HAP-1 (cell line): ENCODE measurements around the gene NOTUM.
A peak's percentile ranks its signal among the peaks of the same experiment; 100 is the strongest.
"Not testable (repeated sequence)": the region's sequence is repeated elsewhere in the genome, so short reads cannot be mapped to it uniquely, and the experiment has no call there.

Experiments used
- DNase-seq, 2 experiments: peaks; one replicate each; pipeline ENCODE4 v3.0.0-alpha.2; 2016 to 2020; ENCODE audit warnings: low spot score in 2 of 2
- H3K27me3 ChIP-seq: fragments of 250-450 bp; sonication (Bioruptor Pico); 2 replicates; pipeline ENCODE4 v1.5.1; 2020; ENCODE audit warnings: low read depth, mild to moderate bottlenecking, moderate library complexity
- H3K36me3 ChIP-seq: fragments of 250-450 bp; sonication (Bioruptor Pico); replicated peaks from 2 replicates; pipeline ENCODE4 v1.5.1; 2020; ENCODE audit warnings: mild to moderate bottlenecking
- H3K4me1 ChIP-seq: fragments of 250-450 bp; sonication (Bioruptor Pico); 2 replicates; pipeline ENCODE4 v1.5.1; 2020; ENCODE audit warnings: mild to moderate bottlenecking
- H3K4me3 ChIP-seq: fragments of 250-450 bp; sonication (Bioruptor Pico); 2 replicates; pipeline ENCODE4 v1.5.1; 2020; ENCODE audit warnings: mild to moderate bottlenecking, moderate library complexity
- H3K9me3 ChIP-seq: fragments of 250-450 bp; sonication (Bioruptor Pico); 2 replicates; pipeline ENCODE4 v1.5.1; 2020; ENCODE audit warnings: mild to moderate bottlenecking, moderate library complexity
- in situ Hi-C: fragments of 300-500 bp; cut with MboI; formaldehyde crosslinking; loops from 3 replicates; pipeline ENCODE4 v1.14.3; 2020; ENCODE audit warnings: low sequenced_read_pairs, inconsistent platforms, mixed read lengths

Gene NOTUM

GRCh38 chr17:81927152-81927652 is 33.8 kb downstream of the NOTUM start:
- no peaks in the 10 kb centered on the region for H3K27me3 ChIP-seq
- in situ Hi-C loops = loop anchor here (5.0 kb wide), 1 partner anchor 95 kb away; the partner anchor contains the start of genes CENPX and LRRC45
- peak overlapping the region; percentile 56 for H3K4me3 ChIP-seq
- DNase-seq = no peak
- peaks cover 7% of the 10 kb centered on the region for H3K36me3 ChIP-seq
- H3K9me3 ChIP-seq = no peaks in the 10 kb centered on the region
- peaks cover 11% of the 10 kb centered on the region; the same call in 1 of the 2 replicates for H3K4me1 ChIP-seq

- Histone ChIP-seq H3K27me3 (no peaks in the 10 kb centered on the region), H3K36me3 (peaks cover 9% of the 10 kb centered on the region), H3K9me3 (no peaks in the 10 kb centered on the region), H3K4me1 (peaks cover 11% of the 10 kb centered on the region; the same call in 1 of the 2 replicates), H3K4me3 (peak overlapping the region; percentile 56)
- DNase-seq = peak; percentile 49 to 76
- in situ Hi-C loops = loop anchor here (5.0 kb wide), 1 partner anchor 96 kb away; the partner anchor contains the start of genes CENPX and LRRC45
Observed at GRCh38 chr17:81926451-81927151, 34.4 kb downstream of the NOTUM start.

- peaks cover 11% of the 10 kb centered on the region for H3K36me3 ChIP-seq
- H3K4me3 ChIP-seq = peak overlapping the region; percentile 56
- H3K9me3 ChIP-seq = no peaks in the 10 kb centered on the region
- DNase-seq = no peak
- H3K4me1 ChIP-seq = peaks cover 11% of the 10 kb centered on the region; the same call in 1 of the 2 replicates
- no peaks in the 10 kb centered on the region for H3K27me3 ChIP-seq
- in situ Hi-C loops = loop anchor here (5.0 kb wide), 1 partner anchor 96 kb away; the partner anchor contains the start of genes CENPX and LRRC45
Observed at GRCh38 chr17:81925860-81926450, 35.0 kb downstream of the NOTUM start.

- Histone ChIP-seq H3K4me1 (peaks cover 11% of the 10 kb centered on the region; the same call in 1 of the 2 replicates), H3K9me3 (no peaks in the 10 kb centered on the region), H3K27me3 (no peaks in the 10 kb centered on the region), H3K4me3 (no peak overlapping the region), H3K36me3 (peaks cover 13% of the 10 kb centered on the region)
- no peak for DNase-seq
- in situ Hi-C loops = loop anchor here (5.0 kb wide), 1 partner anchor 97 kb away; the partner anchor contains the start of genes CENPX and LRRC45
Observed at GRCh38 chr17:81924557-81925532, 36.1 kb downstream of the NOTUM start.

- peaks cover 18% of the 10 kb centered on the region for H3K36me3 ChIP-seq
- peaks cover 11% of the 10 kb centered on the region; the same call in 1 of the 2 replicates for H3K4me1 ChIP-seq
- DNase-seq = peak in 1 of 2 experiments; percentile 59
- in situ Hi-C loops = no loop called here
- no peaks in the 10 kb centered on the region for H3K27me3 ChIP-seq
- peak overlapping the region; percentile 12 for H3K4me3 ChIP-seq
- H3K9me3 ChIP-seq = no peaks in the 10 kb centered on the region
Observed at GRCh38 chr17:81923302-81924260, 37.4 kb downstream of the NOTUM start.

GRCh38 chr17:81922566-81923301 is 38.3 kb downstream of the NOTUM start:
- peaks cover 11% of the 10 kb centered on the region; the same call in 1 of the 2 replicates for H3K4me1 ChIP-seq
- no peaks in the 10 kb centered on the region for H3K27me3 ChIP-seq
- in situ Hi-C loops = no loop called here
- peaks cover 18% of the 10 kb centered on the region for H3K36me3 ChIP-seq
- no peak overlapping the region for H3K4me3 ChIP-seq
- no peak for DNase-seq
- H3K9me3 ChIP-seq = no peaks in the 10 kb centered on the region

GRCh38 chr17:81921996-81922565 is 38.9 kb downstream of the NOTUM start:
- Histone ChIP-seq H3K4me1 (peaks cover 13% of the 10 kb centered on the region), H3K27me3 (no peaks in the 10 kb centered on the region), H3K4me3 (no peak overlapping the region), H3K36me3 (peaks cover 20% of the 10 kb centered on the region), H3K9me3 (no peaks in the 10 kb centered on the region)
- in situ Hi-C loops = no loop called here
- DNase-seq = no peak

GRCh38 chr17:81921537-81921862 is 39.5 kb downstream of the NOTUM start:
- H3K36me3 ChIP-seq = peaks cover 23% of the 10 kb centered on the region
- no peaks in the 10 kb centered on the region for H3K27me3 ChIP-seq
- DNase-seq = no peak
- H3K4me3 ChIP-seq = no peak overlapping the region
- H3K9me3 ChIP-seq = no peaks in the 10 kb centered on the region
- in situ Hi-C loops = no loop called here
- H3K4me1 ChIP-seq = peaks cover 18% of the 10 kb centered on the region

- in situ Hi-C loops = no loop called here
- H3K27me3 ChIP-seq = no peaks in the 10 kb centered on the region
- no peak for DNase-seq
- peaks cover 15% of the 10 kb centered on the region for H3K4me1 ChIP-seq
- no peaks in the 10 kb centered on the region for H3K9me3 ChIP-seq
- peaks cover 27% of the 10 kb centered on the region for H3K36me3 ChIP-seq
- H3K4me3 ChIP-seq = no peak overlapping the region
Observed at GRCh38 chr17:81920612-81921536, 40.1 kb downstream of the NOTUM start.

GRCh38 chr17:81918832-81919545 is 42.0 kb downstream of the NOTUM start:
- in situ Hi-C loops = no loop called here
- peaks cover 46% of the 10 kb centered on the region for H3K36me3 ChIP-seq
- no peaks in the 10 kb centered on the region for H3K9me3 ChIP-seq
- H3K27me3 ChIP-seq = no peaks in the 10 kb centered on the region
- DNase-seq = no peak
- no peak overlapping the region for H3K4me3 ChIP-seq
- H3K4me1 ChIP-seq = peaks cover 14% of the 10 kb centered on the region

- DNase-seq, H3K4me1 ChIP-seq, H3K27me3 ChIP-seq, H3K9me3 ChIP-seq, in situ Hi-C loops: not testable (repeated sequence)
- peaks cover 52% of the 10 kb centered on the region for H3K36me3 ChIP-seq
- H3K4me3 ChIP-seq = peak overlapping the region; percentile 54
Observed at GRCh38 chr17:81918333-81918669, 42.7 kb downstream of the NOTUM start.
